ENCODE results near the gene XRCC4.

DNA sequence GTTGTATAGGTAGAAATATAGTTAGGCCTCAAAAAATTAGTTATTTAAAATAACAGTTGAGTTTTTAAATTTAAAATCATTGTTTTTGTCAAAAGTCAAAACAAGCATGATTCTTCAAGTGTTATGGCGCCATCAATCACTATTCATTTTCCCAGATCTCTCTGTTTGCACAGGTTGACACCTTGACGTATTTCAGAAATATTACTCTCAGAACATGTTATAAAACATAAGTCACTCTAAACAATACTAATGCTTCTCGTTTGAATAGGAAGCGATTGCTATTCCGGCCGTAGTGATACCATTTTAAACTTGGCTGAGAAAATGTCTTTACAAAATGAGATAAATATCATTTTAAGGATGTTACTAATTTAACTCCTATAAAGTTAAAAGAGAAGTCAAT lies 268.1 kb downstream of the XRCC4 start:
- TF ChIP-seq CTCF (IDR thresholded peaks at IDR 0.05) (no peak), ELF1 (IDR thresholded peaks at IDR 0.05) (no peak), RXRA (IDR thresholded peaks at IDR 0.05; ENCODE audit: borderline replicate concordance, low read depth) (no peak)
